Esophagus (tissue), 2 donors: Measurements from ENCODE around the gene ARG2. TPM values are rescaled to one million over a fixed set of nuclear protein-coding genes. Genes with fewer than 3 reads are reported as not detected.

Experiments used
- H3K27ac ChIP-seq, 2 donors: one replicate each; pipeline ENCODE4 v1.5.1; 2013; ENCODE audit warnings: low read depth in 2 of 2, mild to moderate bottlenecking in 2 of 2, inconsistent platforms in 1 of 2, low read length in 1 of 2, moderate library complexity in 1 of 2
- H3K27me3 ChIP-seq, 2 donors: one replicate each; pipeline ENCODE4 v1.6.1; 2013; ENCODE audit warnings: low read length in 2 of 2, control low read depth in 1 of 2, mild to moderate bottlenecking in 1 of 2; ENCODE audit not compliant: insufficient read depth in 2 of 2, control insufficient read depth in 1 of 2
- H3K36me3 ChIP-seq, 2 donors: one replicate each; pipeline ENCODE4 v1.6.1; 2013; ENCODE audit warnings: low read length in 1 of 2; ENCODE audit not compliant: control insufficient read depth in 2 of 2, insufficient read depth in 2 of 2
- H3K4me1 ChIP-seq, 2 donors: one replicate each; pipeline ENCODE4 v1.6.1; 2013; ENCODE audit warnings: low read length in 1 of 2; ENCODE audit not compliant: control insufficient read depth in 2 of 2, insufficient read depth in 2 of 2
- H3K4me3 ChIP-seq, 2 donors: one replicate each; pipeline ENCODE4 v1.5.1; 2013; ENCODE audit warnings: low read length in 2 of 2, mild to moderate bottlenecking in 2 of 2, low read depth in 1 of 2, moderate library complexity in 1 of 2
- H3K9me3 ChIP-seq, 2 donors: one replicate each; pipeline ENCODE4 v1.6.1; 2013; ENCODE audit warnings: mild to moderate bottlenecking in 2 of 2, low read depth in 1 of 2, low read length in 1 of 2, moderate library complexity in 1 of 2; ENCODE audit not compliant: control insufficient read depth in 2 of 2, insufficient read depth in 1 of 2
- WGBS, 2 donors: extraction: QIAGEN DNeasy Blood & Tissue Kit; methylation state at CpG; one replicate each; pipeline ENCODE4 v1.1.7; 2013; 5-methylcytosine and 5-hydroxymethylcytosine counted together
- polyA plus RNA-seq, 2 donors: library from polyadenylated mRNA; stranded (reverse); fragments of 200-250 nt; gene quantifications; one replicate each; pipeline ENCODE4 v1.2.3, GENCODE V29; 2013
- donor health status: healthy with polysubstance abuse.
- donor health status: Bipolar disorder and iron deficiency.

The ARG2 gene
- polyA plus RNA-seq, 2 donors = 12.2 to 30.4 TPM

DNA sequence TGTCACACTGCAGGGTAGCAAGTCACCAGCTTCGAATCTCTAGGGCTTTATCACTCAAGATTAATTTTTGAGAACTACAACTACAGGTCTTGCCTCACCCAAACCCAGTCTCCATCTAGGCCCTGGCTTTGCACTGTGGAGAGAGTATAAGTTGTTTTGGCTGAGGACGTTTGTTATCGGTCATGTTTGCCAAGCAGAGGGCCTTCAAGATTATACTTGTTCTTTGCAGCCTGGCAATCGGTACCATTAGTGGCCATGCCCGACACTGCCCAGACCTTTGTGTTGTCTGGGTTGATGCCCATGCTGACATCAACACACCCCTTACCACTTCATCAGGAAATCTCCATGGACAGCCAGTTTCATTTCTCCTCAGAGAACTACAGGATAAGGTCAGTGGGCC is 25.7 kb downstream of the ARG2 start:
- Histone ChIP-seq H3K36me3 (peaks cover 4 to 17% of the 10 kb centered on the region in 2 donors), H3K4me1 (no peaks in the 10 kb centered on the region), H3K4me3 (no peak overlapping the region), H3K27ac (no peak overlapping the region), H3K27me3 (no peaks in the 10 kb centered on the region), H3K9me3 (no peaks in the 10 kb centered on the region)
- 66 to 71% methylated on average over 5 of the region's 5 CpGs for WGBS, 2 donors

DNA sequence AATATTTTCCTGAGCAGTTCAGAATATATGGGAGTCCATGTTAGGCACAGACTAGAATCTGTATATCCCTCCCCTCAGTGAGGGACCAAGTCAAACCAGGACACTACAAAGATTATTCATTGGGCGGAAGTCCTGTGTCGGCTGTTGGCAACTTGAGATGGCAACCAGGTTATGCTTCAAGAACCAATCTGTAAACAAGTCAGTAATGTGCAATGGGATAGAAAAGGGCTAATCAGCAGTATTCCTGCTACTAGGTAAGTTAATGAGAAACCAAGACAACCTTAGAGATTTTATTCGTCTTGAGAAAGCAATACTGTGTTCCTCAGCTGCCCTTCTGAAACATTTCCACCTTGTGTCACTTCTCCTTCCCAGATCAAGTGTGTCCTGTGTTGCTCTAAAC is 26.4 kb downstream of the ARG2 start:
- 89 to 93% methylated on average over 3 of the region's 3 CpGs for WGBS, 2 donors
- no peak overlapping the region for H3K27ac ChIP-seq
- H3K4me1 ChIP-seq = no peaks in the 10 kb centered on the region
- no peaks in the 10 kb centered on the region for H3K9me3 ChIP-seq
- no peak overlapping the region for H3K4me3 ChIP-seq
- no peaks in the 10 kb centered on the region for H3K27me3 ChIP-seq
- H3K36me3 ChIP-seq = peaks cover 9 to 22% of the 10 kb centered on the region in 2 donors

DNA sequence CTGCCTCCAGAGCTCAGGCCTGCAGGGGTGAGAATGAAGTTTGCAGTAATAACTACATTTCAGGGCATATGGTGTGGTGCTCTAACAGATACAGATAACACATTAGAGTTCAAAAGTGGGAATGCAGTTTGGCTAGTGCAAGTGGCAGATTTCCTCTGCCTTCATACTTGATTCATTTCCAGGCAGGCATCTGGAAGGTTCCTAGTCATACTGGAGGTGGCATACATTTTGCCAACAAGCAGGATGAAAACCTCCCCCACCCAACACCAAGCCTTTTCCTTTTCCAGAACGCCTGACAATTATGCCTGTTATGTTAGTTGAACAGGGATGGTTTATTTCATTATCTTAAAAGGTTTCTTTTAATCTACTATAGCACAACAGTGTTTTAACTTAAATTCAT is 30.4 kb downstream of the ARG2 start:
- Histone ChIP-seq H3K9me3 (no peaks in the 10 kb centered on the region), H3K4me3 (no peak overlapping the region), H3K4me1 (no peaks in the 10 kb centered on the region), H3K27ac (no peak overlapping the region), H3K27me3 (no peaks in the 10 kb centered on the region), H3K36me3 (peaks cover 29 to 32% of the 10 kb centered on the region in 2 donors)
- WGBS, 2 donors = 81 to 88% methylated on average over 1 of the region's 1 CpG

DNA sequence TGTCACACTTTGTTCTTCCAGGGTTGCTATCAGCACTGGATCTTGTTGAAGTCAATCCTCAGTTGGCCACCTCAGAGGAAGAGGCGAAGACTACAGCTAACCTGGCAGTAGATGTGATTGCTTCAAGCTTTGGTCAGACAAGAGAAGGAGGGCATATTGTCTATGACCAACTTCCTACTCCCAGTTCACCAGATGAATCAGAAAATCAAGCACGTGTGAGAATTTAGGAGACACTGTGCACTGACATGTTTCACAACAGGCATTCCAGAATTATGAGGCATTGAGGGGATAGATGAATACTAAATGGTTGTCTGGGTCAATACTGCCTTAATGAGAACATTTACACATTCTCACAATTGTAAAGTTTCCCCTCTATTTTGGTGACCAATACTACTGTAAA is 31.0 kb downstream of the ARG2 start:
- H3K9me3 ChIP-seq = no peaks in the 10 kb centered on the region
- H3K4me3 ChIP-seq = no peak overlapping the region
- 73% methylated on average over 2 of the region's 2 CpGs for WGBS, 2 donors
- H3K27me3 ChIP-seq = no peaks in the 10 kb centered on the region
- peaks cover 28 to 29% of the 10 kb centered on the region in 2 donors for H3K36me3 ChIP-seq
- H3K27ac ChIP-seq = no peak overlapping the region
- H3K4me1 ChIP-seq = no peaks in the 10 kb centered on the region

DNA sequence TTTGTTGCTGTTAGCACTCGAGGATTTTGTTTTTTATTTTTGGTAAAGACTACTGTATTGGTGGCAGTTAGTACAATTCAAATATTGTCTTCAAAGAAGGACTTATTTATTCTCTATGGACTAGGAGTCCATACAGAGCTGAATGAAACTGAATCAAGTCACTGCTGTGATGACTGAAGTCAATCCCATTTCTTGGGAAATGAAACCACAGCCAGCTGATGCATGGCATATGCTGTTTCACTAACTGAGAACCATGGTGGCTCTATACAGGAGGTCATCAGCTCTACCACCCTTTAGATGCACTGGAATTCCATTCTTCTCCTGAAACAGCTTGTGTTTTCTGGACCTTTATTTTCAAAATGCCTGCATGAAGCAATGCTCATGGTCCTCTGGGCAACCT is 32.5 kb downstream of the ARG2 start:
- Histone ChIP-seq H3K9me3 (no peaks in the 10 kb centered on the region), H3K27ac (no peak overlapping the region), H3K27me3 (no peaks in the 10 kb centered on the region), H3K36me3 (peaks cover 32 to 34% of the 10 kb centered on the region in 2 donors), H3K4me3 (no peak overlapping the region), H3K4me1 (no peaks in the 10 kb centered on the region)
- WGBS, 2 donors = 84 to 85% methylated on average over 1 of the region's 1 CpG

DNA sequence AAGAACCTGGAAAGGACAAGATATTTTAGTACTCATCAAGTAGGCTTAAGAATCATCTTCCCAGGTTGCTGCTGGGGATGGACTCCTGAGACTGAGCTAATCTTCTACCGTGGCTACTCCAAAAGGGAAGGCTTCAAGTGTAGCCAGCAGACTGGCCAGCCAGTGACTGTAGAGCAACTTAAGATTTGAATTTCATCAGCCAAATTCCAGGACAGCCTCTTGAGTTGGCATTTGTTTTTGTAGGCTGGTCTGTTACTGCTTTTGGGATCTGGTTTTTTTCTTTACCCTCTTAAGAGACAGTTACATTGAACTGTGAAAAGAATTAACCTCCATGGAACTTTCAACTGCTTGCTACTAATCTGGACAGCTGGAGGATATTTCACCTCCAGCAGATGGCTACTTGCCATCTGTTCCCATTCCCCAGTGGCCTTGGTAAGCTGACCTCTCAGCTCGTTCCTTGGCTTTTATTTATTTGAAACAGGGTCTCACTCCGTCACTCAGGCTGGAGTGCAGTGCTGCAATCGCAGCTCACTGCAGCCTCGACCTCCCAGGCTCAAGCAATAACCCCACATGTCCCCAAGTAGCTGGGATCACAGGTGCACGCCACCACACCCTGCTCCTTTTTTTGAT is 34.0 kb downstream of the ARG2 start:
- Histone ChIP-seq H3K4me1 (no peaks in the 10 kb centered on the region), H3K4me3 (no peak overlapping the region), H3K36me3 (peaks cover 32 to 38% of the 10 kb centered on the region in 2 donors), H3K27ac (no peak overlapping the region), H3K9me3 (no peaks in the 10 kb centered on the region), H3K27me3 (no peaks in the 10 kb centered on the region)
- 83 to 91% methylated on average over 6 of the region's 6 CpGs for WGBS, 2 donors

DNA sequence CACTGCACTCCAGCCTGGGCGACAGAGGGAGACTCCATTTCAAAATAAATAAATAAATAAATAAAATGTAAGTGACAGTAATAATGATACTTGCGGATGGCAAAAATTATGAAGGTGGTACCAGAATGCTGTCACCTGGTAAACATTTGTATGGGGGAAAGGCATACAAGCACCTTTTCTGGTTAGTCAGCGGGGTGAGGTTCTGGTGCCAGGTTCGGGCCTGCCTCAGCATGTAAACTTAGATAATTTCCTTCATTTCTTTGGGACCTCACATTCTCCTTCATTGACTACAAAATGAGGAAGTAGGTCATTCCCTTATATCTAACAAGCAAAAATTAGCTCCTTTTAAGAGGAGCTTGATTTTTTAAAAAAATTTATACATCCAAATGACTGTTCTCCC is 43.9 kb downstream of the ARG2 start:
- Histone ChIP-seq H3K4me1 (no peaks in the 10 kb centered on the region), H3K36me3 (peaks cover 4 to 6% of the 10 kb centered on the region in 2 donors), H3K27ac (no peak overlapping the region), H3K4me3 (no peak overlapping the region), H3K9me3 (no peaks in the 10 kb centered on the region), H3K27me3 (no peaks in the 10 kb centered on the region)
- 64 to 90% methylated on average over 4 of the region's 4 CpGs for WGBS, 2 donors

DNA sequence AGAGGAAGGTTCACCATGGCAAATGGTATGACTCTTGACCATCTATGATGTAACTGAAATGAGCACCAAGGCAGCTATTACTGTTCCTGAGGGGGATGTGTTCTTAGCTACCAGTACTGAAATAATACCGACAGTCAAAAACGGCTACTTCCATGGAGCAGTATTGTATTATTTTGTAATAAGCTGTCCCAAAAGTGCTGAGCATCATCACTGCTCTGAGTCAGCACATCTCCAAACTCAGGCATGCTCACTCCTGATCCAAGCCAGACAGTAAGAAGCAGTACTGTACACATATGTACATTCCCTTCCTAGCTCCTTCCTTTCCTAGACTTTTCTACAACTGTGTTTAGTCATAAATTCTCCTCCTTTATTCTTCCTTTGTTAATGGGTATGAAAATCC is 46.1 kb downstream of the ARG2 start:
- H3K27ac ChIP-seq = no peak overlapping the region
- H3K27me3 ChIP-seq = no peaks in the 10 kb centered on the region
- 80 to 85% methylated on average over 2 of the region's 2 CpGs for WGBS, 2 donors
- no peaks in the 10 kb centered on the region for H3K9me3 ChIP-seq
- peaks cover 0 to 2% of the 10 kb centered on the region in 2 donors for H3K36me3 ChIP-seq
- H3K4me3 ChIP-seq = no peak overlapping the region
- H3K4me1 ChIP-seq = no peaks in the 10 kb centered on the region

DNA sequence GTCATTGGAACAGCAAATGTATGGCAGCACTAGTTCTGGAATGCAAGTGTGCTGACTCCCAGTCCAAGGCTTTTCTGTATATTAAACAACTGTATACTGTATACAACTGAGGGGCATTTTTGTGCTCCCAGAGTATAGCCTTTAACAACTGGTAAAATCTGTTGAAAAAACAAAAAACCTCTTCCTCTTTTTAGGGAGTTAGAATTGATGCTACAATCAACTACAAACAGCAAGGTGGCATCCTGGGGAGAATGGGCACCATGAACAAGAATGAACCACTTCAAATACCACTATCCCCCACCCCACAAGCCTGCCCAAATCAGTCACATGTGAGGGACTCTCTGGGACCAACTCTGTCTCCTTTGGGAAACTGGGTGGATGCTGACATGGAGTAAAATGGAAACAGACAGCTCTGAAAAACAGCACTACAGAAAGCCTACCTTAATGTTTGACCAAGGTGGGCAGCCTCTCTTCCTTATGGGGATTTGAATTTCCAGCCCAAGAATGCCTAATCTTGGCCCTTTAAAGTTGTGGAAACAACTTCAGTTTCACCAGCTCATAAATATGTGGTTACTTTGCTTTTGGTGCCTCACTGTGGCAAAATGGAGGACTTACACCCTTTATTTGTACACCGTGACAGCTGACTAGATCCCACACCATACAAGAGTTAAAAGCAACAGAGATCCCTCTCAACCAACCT is 47.2 kb downstream of the ARG2 start:
- H3K4me1 ChIP-seq = no peaks in the 10 kb centered on the region
- WGBS, 2 donors = 11 to 15% methylated on average over 1 of the region's 1 CpG
- H3K27me3 ChIP-seq = no peaks in the 10 kb centered on the region
- H3K27ac ChIP-seq = no peak overlapping the region
- no peak overlapping the region for H3K4me3 ChIP-seq
- H3K9me3 ChIP-seq = no peaks in the 10 kb centered on the region
- H3K36me3 ChIP-seq = no peaks in the 10 kb centered on the region

DNA sequence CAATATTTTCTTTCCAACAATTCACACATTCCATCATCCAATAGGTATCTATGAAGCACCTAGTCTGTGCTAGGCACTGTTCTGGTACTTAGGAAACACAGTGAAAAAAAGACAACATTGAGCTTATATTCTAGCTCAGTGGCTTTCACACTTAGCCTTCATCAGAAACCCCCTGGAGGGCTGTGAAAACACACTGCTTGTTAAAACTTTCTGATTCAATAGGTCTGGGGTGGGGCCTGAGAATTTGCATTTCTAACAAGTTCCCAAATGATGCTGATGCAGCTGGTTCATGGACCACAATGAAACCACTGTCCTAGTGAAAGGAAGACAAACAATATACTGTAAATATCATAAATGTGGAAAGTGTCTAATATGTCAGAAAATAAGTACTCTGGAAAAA is 48.8 kb downstream of the ARG2 start:
- Histone ChIP-seq H3K4me1 (peaks cover 0 to 6% of the 10 kb centered on the region in 2 donors), H3K36me3 (no peaks in the 10 kb centered on the region), H3K27me3 (no peaks in the 10 kb centered on the region)

More for the DNA sequence above, 48.8 kb downstream of the ARG2 start:
- Histone ChIP-seq H3K9me3 (no peaks in the 10 kb centered on the region), H3K4me3 (no peak overlapping the region), H3K27ac (no peak overlapping the region)
